Left cardiac atrium (tissue), 4 donors: ENCODE data around the gene CHST2. TPM values are rescaled to one million over a fixed set of nuclear protein-coding genes. Genes with fewer than 3 reads are reported as not detected.

Source experiments
- ATAC-seq, 2 donors: fragments of 200-7000 bp; cut with Tn5 transposase; one replicate each; pipeline ENCODE4 v1.9.1; 2020; ENCODE audit warnings: mild to moderate bottlenecking in 2 of 2, moderate library complexity in 2 of 2
- DNase-seq: peaks from one replicate; pipeline ENCODE4 v3.0.0-alpha.2; 2020
- intact Hi-C, 2 donors: fragments of 100-400 bp; cut with DNase I; formaldehyde crosslinking; loops; one replicate each; pipeline versions ENCODE4 v1.14.1 to v1.15.1; 2022 to 2023
- total RNA-seq, 2 donors: library from RNA; stranded (reverse); fragmentation: NEBNext Ultra II Directional; extraction: Animal tissue kit (Norgen Biotek cat#: 25700); gene quantifications; one replicate each; pipeline ENCODE4 v1.2.1, GENCODE V29; 2021
- donor health status: DM: no; HTN: yes; CAD: no.
- donor health status: DM: no; HTN: yes; CAD: no; lungs with severe emphysema.
- donor health status: DM: yes; HTN: yes; CAD: no.
- donor health status: Dilated cardiomyopathy.

The CHST2 gene
- total RNA-seq, 2 donors from 2014 or later: 2.3 to 6.7 TPM

DNA sequence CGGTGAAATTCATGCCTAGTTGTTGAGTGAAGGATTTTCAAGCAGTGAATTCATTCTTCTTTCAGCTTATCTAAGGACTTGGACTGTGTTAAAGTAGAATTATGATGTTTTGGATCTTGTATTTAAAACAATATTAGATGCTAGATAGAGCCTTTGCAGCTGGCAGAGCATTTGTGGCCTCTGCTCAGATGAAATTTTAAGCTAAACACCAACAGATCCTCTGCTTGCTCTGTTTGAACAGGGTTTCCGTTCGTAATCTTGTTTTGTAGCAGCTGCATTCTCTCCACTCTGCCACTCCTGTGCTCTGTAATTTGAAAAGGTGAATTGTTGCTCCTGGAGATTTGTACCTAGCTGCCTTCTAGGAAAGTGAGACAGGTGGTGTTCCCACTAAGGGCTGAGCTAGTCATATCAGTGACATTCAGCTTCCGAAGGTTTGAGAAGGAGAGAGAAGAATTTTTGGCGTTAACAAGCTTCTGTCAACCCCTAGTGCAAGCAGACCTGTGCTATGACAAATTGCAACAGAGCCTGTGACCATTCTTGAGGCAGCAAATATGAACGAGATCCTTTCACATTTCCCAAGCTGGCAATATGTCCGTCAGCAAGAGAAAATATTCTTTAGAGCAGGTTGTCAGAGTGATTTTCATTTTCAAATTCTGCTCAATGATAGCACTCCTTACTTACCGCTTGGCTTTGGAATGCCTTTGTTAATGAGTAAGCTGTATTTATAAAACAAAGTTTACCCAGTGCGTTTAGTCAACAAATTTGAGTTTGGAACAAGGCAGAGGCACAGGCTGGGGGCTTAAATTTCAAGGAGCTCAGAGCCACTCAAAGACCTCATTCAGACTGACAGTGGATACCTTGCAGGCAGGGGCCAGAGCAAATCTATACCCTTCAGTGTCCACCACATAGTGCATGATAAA lies 5.3 kb downstream of the CHST2 start:
- no peak for ATAC-seq
- intact Hi-C loops: no loop called here

GRCh38 chr3:143127801-143128200 lies 8.2 kb downstream of the CHST2 start:
- DNase-seq (no peak), ATAC-seq (no peak)
- intact Hi-C loops: no loop called here

More for the DNA sequence above, 5.3 kb downstream of the CHST2 start:
- DNase-seq: no peak

DNA sequence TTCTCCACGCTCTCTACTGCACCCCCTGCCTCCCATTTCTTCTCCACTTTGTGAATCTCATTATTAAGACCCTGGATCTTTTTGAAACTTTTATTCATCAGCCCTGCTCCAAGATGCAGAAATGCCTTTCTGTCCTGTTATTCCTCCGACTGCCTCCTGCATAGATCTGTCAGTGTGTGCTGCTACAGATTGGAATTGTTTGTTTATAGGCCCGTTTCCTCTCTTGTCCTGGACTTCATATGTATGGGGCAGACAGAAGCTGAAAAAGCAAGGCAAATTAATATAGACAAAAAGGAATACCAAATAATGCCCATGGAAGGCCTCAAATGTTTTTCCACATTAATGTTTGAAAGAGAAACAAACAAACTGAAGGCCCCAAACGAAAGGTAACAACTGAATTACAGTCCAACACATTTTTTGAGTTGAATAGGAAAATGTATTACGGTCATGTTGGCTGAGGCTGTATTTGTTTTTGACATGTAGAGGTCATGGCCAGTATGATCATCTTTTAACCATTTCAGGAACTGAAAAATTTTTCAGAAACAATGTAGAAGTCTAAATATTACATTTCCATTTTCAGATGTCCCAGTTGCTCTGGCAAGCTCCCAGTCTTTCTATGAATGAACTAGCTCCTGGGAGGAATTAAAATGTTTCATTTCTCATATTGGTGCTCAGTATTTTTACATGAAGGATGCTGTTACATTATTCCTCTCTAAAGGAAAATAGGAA lies 8.8 kb downstream of the CHST2 start:
- DNase-seq: no peak
- ATAC-seq: no peak
- intact Hi-C loops: no loop called here

DNA sequence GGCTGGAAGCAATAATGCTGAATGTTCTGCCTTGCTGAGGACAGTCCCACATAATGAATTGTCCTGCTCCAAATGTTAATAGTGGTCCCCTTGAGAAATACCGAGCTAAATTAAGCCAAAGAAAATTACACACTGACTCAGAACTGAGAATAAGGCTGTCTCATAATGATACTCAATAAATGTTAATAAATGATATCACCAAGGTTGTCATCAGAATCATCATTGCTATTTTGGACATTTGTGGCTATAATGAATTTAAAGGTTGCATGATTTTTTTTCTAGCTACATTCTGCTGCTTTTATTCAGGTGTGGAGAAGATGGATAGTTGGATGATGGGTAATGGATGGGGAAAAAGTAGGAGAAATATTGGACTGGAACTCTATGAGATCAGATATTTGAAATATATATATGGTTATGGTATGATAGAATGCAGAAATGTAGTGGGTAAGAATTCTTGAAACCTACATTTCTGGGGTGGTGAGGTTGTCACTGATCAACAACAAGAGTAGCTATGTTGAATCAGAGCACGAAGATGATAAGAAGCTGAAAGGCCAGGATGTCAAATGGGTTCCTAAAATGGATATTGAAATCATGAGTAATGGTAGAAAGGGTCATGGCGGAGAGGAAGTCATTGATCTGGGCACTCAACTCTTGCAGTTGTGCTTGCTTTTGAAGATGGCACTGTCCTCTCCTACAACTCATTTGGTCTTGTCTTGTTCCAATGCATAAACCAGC lies 12.8 kb downstream of the CHST2 start:
- DNase-seq (no peak), ATAC-seq (no peak)
- intact Hi-C loops: no loop called here

- intact Hi-C loops: no loop called here
- ATAC-seq (no peak), DNase-seq (no peak)
Observed at GRCh38 chr3:143134471-143134870, 14.9 kb downstream of the CHST2 start.

- no peak for DNase-seq
- ATAC-seq: peak; percentile 34 to 80
- intact Hi-C loops: no loop called here
Observed at GRCh38 chr3:143135150-143135549, 15.6 kb downstream of the CHST2 start.

DNA sequence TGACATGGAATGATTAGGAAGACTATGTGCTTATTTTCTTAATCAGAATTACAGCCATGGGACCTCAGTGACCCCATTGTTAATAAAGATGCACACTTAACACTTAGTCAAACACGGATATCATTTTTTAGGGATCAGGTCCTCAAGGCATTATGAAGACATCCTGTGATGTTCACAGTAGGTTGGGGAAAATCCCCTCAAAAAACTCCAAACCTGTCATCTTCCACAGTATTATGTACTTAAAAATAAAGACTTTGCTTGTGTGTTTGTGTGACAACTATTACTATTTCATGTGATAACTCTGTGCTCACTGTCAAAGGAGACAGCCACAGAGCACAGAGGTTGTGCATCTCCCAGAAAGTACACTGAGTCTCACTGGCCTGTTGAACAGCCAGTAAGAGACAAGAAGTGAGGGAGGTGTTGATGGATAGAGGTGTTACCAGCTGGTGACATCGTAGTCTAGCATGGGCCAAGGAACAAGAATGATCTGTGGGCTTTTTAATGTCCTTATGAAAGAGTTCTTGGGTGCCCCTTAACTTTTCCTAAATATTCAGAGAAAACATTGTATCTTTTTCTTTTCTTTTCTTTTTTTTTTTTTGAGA lies 18.0 kb downstream of the CHST2 start:
- ATAC-seq: no peak
- intact Hi-C loops: no loop called here

GRCh38 chr3:143138953-143139352 lies 19.4 kb downstream of the CHST2 start:
- intact Hi-C loops: no loop called here
- DNase-seq (no peak), ATAC-seq (no peak)

More for the DNA sequence above, 18.0 kb downstream of the CHST2 start:
- DNase-seq: no peak

DNA sequence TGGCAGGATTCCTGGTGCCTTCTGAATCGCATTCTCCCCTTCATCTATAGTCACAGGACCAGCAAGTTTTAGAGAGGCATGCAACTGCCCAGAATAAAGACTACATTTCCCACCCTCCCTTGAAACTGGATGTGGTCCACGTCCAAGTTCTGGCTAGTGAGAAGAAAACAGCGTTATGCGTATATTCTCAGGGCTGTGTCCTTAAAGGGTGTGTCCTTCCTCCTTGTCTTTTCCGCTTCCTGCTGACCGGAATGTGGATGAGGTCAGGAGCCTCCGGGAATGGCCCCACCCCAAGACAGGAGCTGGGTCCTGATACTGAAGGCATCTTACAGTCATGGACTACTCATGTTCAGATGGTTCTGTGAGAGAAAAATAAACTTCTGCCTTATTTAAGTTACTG lies 20.2 kb downstream of the CHST2 start:
- ATAC-seq (peak; percentile 59 to 92), DNase-seq (peak; percentile 76)
- intact Hi-C loops: no loop called here

- intact Hi-C loops: no loop called here
- no peak for DNase-seq
- no peak for ATAC-seq
Observed at GRCh38 chr3:143140550-143140949, 21.0 kb downstream of the CHST2 start.

DNA sequence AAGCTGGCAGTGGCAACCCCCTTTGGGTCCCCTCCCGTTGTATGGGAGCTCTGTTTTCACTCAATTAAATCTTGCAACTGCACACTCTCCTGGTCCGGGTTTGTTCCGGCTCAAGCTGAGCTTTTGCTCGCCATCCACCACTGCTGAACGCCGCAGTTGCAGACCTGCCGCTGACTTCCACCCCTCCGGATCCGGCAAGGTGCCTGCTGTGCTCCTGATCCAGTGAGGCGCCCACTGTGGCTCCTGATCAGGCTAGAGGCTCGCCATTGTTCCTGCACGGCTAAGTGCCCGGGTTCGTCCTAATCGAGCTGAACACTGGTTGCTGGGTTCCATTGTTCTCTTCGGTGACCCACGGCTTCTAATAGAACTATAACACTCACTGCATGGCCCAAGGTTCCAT lies 22.8 kb downstream of the CHST2 start:
- DNase-seq (no peak), ATAC-seq (no peak)
- intact Hi-C loops: no loop called here

DNA sequence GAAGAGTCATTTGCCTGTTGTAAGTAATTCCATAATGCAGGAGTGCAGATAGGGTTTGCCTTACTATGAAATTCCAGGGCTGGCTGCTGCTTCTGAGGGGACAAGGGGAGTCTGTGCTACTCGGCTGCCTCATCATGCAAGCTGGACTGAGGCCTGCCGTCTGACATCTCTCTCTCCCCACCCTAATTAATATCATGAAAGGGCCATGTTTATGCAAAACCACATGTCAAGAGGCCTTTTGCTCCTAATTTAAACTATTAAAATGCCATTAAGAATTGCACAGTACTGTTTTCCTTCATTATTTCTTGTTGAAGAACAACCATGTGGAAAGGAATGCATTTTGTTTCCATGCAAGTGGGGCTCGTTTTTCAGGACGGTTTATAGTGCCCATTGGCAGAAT lies 26.3 kb downstream of the CHST2 start:
- intact Hi-C loops: no loop called here
- DNase-seq (no peak), ATAC-seq (no peak)

DNA sequence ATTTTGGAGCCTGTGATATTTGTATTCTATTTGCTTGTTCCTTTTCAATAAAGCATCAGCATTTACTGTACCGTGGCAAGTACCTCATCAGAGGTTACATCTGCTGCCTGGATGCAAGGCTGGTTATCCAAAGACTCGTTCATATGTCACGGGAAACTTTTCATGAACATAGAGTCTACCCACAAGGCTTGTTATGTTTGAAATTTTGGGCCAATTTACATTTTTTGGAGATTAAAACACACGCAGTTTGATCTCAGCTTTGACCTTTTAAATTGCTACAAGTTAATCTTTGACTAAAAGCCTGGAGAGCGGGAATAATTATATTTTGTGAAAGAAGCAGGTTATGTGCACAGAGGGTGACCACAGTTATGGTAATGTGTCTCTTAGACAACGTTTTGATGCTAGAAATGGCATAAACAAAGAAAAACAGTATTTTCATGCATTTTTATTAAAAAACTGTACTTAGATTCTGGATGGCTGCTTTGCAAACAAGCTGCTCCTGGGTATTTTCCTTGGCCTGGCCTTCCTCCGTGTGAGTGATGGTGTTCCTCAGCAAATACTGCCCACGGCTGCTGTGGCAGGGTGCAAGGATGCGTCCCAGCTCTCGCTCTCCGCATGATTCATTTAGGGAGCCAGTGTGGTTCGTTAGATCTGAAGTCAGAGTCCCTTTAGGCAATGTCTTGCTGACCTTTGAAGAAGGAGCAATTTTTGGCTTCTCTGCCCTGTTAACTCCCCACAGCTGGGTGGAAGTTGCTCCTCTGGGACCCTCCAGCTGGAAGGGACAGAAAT lies 27.1 kb downstream of the CHST2 start:
- ATAC-seq: no peak
- intact Hi-C loops: no loop called here
- no peak for DNase-seq

GRCh38 chr3:143147707-143148106 lies 28.1 kb downstream of the CHST2 start:
- ATAC-seq: no peak
- intact Hi-C loops: no loop called here

DNA sequence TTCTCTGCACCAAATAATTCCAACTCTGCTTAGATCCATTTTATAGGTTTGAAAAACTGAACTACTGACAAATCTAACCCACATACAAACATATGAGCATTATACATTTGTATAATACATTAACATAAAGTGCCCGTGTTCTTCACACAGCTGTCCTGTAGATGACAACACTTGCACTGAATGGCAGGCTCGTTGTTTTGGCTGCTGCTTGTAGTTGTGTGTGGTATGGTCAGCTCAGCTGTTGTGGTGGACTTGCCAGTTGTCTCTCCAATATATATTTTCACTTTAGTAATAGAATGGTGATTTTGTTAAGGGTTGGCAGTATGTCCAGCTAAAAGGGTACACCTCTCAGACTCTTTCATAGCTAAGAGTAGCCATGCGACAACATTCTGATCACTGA lies 30.5 kb downstream of the CHST2 start:
- ATAC-seq (no peak), DNase-seq (no peak)
- intact Hi-C loops: no loop called here

More at GRCh38 chr3:143147707-143148106, 28.1 kb downstream of the CHST2 start:
- DNase-seq: no peak

DNA sequence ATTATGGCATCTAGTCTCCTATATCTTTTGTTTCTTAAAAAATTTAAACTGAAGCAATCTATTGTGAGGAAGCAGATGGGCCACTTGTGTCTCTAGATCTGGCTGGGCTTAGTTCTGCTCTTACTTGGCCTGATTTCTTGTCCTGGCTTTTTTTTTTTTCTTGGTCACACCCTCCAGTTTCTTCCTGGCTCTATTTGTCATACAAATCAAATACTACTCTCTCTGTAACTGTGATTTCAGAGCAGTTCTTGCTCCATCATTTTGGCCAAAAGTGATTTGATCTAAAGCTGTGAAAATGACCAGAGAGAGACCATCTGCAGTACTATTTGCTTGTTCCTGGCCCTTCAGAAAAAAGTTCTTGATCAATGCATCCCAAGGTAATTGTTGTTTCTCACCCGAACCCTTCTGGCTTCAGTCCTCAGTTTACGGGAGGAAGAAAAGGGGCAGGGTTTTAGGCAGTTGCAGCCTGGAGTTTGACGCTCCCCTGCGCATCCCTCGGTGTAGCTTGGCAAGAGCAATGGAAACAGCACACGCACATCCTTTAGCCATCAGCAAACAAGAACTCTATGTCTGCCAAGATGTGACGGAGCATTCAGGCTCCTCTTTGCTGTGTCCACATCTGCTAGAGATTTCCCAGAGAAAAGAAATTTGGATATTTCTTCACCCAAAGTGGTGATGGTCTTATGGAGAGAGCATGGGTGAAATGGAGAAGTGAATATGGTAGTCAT lies 31.6 kb downstream of the CHST2 start:
- intact Hi-C loops: no loop called here
- DNase-seq (peak; percentile 62), ATAC-seq (peak; percentile 80 to 85)

DNA sequence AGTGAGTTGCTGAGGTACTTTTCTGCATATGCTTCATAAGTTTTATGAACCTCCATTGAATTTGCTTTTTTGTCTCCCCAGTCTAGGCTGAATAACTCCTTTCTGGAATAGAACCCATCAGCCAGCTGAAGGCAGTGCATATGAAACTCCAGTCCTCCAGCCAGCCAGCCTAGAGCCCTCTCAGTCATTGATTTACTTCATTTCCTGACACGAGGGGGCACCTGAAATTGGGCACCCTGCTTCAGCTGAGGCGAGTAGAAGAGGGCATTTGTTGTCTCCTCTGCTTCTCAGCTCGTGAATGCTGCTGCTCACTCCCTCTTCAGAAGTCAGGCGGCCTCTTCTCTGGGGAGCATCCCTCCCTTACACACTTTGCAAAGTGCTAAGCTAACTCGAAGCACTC lies 32.5 kb downstream of the CHST2 start:
- no peak for DNase-seq
- intact Hi-C loops: no loop called here
- no peak for ATAC-seq

GRCh38 chr3:143155756-143156155 lies 36.2 kb downstream of the CHST2 start:
- intact Hi-C loops: no loop called here
- ATAC-seq: no peak
- no peak for DNase-seq
